GM12873 (cell line): ENCODE measurements around the gene UPB1.

Experiments
- TF ChIP-seq, protein P1 (sequence below): IDR thresholded peaks from 2 replicates; pipeline ENCODE4 v1.5.1; 2012; ENCODE audit warnings: low read depth, mild to moderate bottlenecking, moderate library complexity, low read length, control low read depth; ENCODE audit not compliant: insufficient read depth; ENCODE audit errors: missing control alignments

Gene UPB1

DNA sequence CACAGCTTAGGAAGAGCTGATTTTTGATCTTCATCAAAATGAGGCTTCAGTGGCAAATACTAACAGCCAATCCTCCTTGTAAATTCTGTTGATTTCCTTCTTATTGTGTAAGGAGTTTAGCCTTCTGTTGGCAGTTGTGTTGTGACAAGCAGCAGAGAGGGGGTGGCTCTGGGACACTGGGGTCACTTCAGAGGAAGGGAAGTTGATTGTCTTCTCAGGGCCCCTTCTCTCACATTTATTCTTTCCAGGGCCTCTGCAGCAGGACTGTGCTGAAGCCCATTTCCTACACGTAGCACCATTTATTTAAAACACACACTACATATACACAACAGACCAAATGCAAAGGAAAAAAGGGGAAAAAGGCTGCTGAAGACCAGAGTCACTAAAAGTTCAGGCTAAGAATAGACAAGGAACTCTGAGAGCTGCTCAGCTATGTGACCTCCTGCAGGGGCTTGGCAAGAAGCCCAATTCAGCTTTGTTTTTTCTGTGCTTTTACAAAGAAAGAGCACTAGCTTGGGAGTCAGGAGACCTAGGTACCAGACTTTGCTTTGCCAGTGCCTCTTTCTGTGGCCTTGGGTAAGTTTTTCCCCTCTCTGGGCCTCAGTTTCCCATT lies 28.3 kb upstream of the UPB1 start:
- TF ChIP-seq, protein P1, sequence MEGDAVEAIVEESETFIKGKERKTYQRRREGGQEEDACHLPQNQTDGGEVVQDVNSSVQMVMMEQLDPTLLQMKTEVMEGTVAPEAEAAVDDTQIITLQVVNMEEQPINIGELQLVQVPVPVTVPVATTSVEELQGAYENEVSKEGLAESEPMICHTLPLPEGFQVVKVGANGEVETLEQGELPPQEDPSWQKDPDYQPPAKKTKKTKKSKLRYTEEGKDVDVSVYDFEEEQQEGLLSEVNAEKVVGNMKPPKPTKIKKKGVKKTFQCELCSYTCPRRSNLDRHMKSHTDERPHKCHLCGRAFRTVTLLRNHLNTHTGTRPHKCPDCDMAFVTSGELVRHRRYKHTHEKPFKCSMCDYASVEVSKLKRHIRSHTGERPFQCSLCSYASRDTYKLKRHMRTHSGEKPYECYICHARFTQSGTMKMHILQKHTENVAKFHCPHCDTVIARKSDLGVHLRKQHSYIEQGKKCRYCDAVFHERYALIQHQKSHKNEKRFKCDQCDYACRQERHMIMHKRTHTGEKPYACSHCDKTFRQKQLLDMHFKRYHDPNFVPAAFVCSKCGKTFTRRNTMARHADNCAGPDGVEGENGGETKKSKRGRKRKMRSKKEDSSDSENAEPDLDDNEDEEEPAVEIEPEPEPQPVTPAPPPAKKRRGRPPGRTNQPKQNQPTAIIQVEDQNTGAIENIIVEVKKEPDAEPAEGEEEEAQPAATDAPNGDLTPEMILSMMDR: no peak

DNA sequence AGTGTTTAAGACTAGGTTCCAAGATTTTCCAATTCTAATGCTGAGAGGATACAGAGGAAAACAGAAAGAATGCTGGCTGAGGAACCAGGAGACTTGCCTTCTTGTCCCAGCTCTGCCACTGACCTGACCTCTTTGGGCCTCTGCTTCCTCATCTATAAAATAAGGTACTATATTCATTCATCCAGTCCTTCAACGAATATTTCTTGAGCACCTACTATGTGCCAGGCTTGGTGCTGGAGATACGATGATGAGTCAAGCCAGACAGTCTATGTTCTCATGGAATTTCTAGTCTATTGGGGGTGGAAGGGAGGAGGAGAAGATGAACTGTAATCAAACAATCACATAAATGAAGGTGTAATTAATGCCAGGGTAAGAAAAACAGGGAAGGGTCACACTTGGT lies 27.8 kb upstream of the UPB1 start:
- TF ChIP-seq, protein P1: no peak

DNA sequence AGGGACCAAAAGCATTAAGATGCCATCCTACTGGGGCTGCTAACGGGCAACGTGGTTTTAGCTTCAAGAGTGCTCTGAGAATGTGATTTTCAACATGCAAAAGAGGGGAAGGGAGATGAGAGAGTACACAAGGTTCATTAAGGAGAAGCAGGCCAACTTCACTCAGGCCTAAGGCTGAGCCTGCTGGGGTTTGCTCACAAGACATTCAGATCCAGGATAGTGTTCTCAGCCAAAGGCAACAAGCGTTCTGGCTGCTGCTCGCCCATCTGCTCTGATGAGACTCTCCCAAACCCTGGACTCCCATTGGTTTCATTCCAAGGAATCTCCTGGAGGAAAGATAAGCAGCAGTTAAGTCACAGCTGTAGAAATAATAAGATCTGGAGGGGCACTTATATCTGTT lies 23.6 kb upstream of the UPB1 start:
- TF ChIP-seq, protein P1: no peak

DNA sequence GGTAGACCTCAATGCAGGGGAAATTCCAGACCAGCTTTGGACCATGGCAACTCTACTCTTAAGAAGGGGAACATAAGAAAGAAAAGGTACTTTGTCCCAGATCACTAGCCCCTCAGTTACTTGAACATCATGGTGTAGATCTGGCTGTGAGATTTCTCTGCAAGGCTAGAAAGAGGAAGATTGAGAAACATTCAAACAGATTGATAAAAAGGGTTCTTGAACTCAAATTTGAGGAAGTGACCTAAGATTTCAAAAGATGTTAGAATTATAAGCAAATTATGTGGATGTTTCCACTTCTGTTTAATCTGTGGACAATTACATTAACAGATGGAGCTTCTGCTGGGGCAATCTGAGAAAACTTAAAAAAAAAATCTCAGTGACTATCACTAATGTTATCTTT lies 21.8 kb upstream of the UPB1 start:
- TF ChIP-seq, protein P1: no peak

DNA sequence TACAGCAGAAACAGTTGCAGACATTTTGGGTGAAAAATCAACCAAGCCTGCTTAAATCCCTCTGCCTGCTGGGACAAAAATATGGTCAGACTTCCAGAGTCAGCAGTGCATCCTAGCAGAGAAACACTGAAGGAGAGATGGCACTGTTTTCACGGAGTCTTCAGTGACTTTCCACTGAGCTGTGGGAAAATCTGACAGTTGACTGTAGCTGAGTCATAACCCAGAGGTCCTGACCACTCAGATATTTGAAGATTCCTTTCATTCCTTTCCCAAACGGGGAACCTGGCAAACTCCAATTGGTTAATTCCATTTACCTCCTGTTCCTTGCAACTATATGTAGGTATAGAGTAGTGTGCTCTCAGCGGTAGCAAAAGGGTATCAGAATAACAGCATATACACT lies 20.9 kb upstream of the UPB1 start:
- TF ChIP-seq, protein P1: no peak

DNA sequence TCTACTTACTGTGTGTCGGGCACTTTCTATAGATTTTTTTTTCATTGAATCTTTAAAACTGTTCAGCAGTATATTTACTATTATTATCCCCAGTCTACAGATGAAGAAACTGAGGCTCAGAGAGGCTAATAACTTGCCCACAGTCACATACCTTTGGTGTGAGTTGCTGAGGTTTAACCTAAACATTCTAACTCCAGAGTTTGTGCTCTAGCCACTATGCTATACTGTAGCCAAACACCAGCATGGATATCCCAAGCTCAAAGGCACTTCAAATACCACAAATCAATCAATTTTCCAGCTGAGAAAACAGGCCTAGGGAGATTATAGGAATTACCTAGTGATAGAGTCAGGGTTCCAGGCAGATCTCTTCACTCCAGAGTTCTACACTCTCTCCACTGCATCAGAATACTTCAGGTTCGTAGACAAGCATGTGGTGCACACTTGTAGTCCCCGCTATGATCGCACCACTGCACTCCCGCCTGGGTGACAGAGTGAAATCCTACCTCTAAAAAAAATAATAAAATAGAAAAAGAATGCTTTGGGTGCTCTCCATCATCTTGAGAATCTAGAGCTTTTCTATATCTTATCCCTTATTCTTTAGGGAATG lies 20.4 kb upstream of the UPB1 start:
- TF ChIP-seq, protein P1: no peak

DNA sequence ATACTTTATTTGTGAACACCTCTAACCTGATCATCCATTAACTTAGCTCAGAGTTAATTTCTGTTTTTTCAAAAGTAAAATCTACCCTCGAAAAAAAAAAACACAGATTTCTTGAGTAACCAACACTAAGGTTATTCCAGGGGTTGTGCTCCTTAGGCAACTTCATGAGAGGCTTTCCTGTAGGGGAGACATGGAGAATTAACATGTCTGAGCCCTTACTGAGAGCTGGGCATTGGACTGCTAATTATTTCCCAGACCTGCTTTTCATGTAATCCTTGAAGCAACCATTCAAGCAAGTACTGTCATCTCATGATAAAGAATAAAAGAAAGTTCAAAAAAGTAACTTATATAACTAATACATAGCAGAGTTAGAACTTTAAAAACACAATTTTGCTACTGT lies 13.5 kb upstream of the UPB1 start:
- TF ChIP-seq, protein P1: no peak

DNA sequence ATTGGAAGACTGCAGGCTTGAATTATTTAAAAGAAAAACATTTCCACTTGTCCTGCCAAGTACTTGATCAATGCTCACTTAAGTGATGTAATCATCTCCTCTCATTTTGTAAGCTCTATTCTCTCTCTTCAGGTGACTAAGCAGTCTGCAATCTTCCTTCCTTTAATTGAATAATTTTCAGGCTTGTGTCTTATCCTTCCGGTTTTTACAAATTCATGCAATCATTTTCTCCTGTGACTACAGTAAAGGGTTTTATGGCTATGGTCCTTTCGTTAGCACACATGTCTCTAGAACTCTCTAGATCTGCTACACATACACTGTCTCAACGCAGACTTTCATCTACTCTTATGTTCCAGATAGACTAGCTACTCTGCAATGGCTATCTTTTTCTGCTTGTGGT lies 12.6 kb upstream of the UPB1 start:
- TF ChIP-seq, protein P1: no peak
